NOMO-1 treated with DMSO at 0.1 percent for 48 hours (cell line): ENCODE data around the gene ZBTB37.
"Not testable (repeated sequence)": the region's sequence is repeated elsewhere in the genome, so short reads cannot be mapped to it uniquely, and the experiment has no call there.

Source experiments
- DNase-seq: peaks from one replicate; lab custom pipeline; 2025; ENCODE audit not compliant: unreplicated experiment; lab: John Stamatoyannopoulos, UW

The ZBTB37 gene, protein sequence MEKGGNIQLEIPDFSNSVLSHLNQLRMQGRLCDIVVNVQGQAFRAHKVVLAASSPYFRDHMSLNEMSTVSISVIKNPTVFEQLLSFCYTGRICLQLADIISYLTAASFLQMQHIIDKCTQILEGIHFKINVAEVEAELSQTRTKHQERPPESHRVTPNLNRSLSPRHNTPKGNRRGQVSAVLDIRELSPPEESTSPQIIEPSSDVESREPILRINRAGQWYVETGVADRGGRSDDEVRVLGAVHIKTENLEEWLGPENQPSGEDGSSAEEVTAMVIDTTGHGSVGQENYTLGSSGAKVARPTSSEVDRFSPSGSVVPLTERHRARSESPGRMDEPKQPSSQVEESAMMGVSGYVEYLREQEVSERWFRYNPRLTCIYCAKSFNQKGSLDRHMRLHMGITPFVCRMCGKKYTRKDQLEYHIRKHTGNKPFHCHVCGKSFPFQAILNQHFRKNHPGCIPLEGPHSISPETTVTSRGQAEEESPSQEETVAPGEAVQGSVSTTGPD

GRCh38 chr1:173868266-173869020 lies at the start of gene ZBTB37:
Gene ZBTB37, plus strand, starts transcription at chr1:173868380. Its CDS starts 1,846 bp downstream, at chr1:173870226.
- peak; percentile 89 for DNase-seq

GRCh38 chr1:173818459-173818858 lies 49.7 kb upstream of the ZBTB37 start:
- DNase-seq: no peak

DNA sequence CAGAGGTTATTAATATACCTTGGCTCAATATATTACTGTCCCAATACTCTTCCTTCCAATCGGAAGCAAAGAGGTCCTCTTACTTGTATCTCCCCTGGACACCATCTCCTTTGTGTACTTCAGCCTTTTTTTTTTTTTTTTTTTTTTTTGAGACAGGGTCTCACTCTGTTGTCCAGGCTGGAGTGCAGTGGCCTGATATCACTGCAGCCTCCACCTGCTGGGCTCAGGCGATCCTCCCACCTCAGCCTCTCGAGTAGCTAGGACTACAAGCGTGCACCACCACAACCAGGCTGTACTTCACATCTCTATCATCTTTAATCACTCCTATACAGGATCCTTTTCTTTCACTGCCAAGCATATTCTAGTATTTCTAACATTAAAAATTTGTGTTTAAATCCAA lies 46.5 kb upstream of the ZBTB37 start:
- no peak for DNase-seq

GRCh38 chr1:173823781-173824314 lies 44.3 kb upstream of the ZBTB37 start:
- DNase-seq: no peak

GRCh38 chr1:173824315-173825081 lies 43.7 kb upstream of the ZBTB37 start, which contains the start of the genes CENPL and DARS2:
Gene CENPL, minus strand, starts transcription at chr1:173824883. Its CDS starts 13,584 bp downstream, at chr1:173811299.
Gene DARS2, plus strand, starts transcription at chr1:173824673. Its CDS starts 557 bp downstream, at chr1:173825230.
- DNase-seq: peak; percentile 99

GRCh38 chr1:173827611-173828010 lies 40.6 kb upstream of the ZBTB37 start:
- no peak for DNase-seq

DNA sequence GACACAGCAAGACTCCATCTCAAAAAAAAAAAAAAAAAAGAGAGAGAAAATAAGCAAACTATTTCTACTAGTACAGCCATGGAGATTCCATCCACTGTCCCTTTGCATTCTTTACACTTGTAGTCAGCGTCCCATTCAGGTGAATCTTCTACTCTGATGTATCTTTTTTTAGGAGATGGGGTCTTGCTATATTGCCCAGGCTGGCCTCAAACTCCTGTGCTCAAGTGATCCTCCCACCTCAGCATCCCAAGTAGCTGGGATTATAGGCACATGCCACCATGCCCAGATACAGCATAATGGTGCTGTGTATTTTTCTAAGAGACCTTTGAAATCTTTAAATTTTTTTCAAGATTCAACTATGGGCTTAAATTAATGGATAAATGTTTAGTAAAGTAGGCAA lies 35.4 kb upstream of the ZBTB37 start:
- no peak for DNase-seq

DNA sequence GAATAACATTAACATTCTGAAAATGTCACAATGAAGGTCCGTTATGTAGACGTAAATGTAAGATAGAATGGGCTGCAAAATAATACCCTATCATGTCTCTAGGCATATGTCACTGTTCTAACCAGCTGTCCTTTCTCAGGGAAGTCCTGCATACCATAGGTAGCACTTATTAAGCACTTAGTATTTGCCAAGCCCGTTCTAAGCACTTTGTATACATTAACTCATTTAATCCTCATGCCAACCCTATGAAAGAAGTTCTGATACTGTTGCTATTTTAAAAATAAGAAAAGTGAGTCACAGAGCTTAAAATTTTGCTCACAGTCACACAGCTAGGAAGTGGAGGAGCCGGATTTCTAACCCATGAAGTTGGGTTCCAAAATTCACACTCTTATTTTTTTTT lies 16.1 kb upstream of the ZBTB37 start:
- no peak for DNase-seq

- no peak for DNase-seq
Observed at GRCh38 chr1:173853074-173853473, 15.1 kb upstream of the ZBTB37 start.

- no peak for DNase-seq
Observed at GRCh38 chr1:173856014-173856413, 12.2 kb upstream of the ZBTB37 start.

GRCh38 chr1:173856903-173857302 lies 11.3 kb upstream of the ZBTB37 start:
- no peak for DNase-seq

- no peak for DNase-seq
Observed at GRCh38 chr1:173857363-173857917, 10.7 kb upstream of the ZBTB37 start.

DNA sequence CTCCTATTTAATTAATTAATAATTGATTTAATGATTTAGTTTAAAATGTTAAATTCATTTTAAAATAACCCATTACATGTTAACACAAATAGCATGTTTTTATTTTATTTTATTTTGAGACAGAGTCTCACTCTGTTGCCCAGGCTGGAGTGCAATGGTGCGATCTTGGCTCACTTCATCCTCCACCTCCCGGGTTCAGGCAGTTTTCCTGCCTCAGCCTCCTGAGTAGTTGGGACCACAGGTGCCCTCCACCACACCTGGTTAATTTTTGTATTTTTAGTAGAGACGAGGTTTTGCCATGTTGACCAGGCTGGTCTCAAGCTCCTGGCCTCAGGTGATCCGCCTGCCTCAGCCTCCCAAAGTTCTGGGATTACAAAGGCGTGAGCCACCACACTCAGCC lies 8.6 kb upstream of the ZBTB37 start:
- not testable (repeated sequence) for DNase-seq

DNA sequence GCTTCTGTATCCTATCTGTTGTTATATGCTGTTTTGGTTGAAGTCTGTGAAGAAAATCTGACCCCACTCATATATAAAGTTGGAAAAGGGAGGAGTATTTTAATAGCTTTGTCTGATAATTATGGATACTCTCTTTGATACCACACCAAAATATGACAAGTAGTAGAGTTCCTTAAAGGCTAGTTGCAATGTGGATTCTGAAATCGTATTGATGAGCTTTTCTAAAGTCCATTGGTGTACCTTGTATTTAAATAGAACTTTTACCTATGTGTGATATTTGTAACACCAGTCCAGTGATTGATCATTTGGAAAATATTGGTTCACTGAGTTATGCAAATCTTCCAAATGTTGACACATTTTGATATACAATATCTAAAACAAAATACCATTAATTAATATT lies 8.1 kb upstream of the ZBTB37 start:
- no peak for DNase-seq

- no peak for DNase-seq
Observed at GRCh38 chr1:173861731-173862145, 6.4 kb upstream of the ZBTB37 start.

GRCh38 chr1:173862146-173862768 lies 5.9 kb upstream of the ZBTB37 start:
- not testable (repeated sequence) for DNase-seq

- DNase-seq: no peak
Observed at GRCh38 chr1:173862769-173863223, 5.4 kb upstream of the ZBTB37 start.

- DNase-seq: no peak
Observed at GRCh38 chr1:173863224-173864161, 4.7 kb upstream of the ZBTB37 start.
